K562 (cell line): Measurements from ENCODE around the gene TOX3. TPM values are rescaled to one million over a fixed set of nuclear protein-coding genes. Genes with fewer than 3 reads are reported as not detected.

Source experiments
- ATAC-seq: fragments of 200-7000 bp; cut with Tn5 transposase; 3 replicates; pipeline ENCODE4 v1.9.1; 2020; ENCODE audit warnings: moderate library complexity
- BruUV-seq: library from RNA; stranded (reverse); fragments of 400-500 nt; replicated peaks from 2 replicates; lab custom pipeline; 2021; lab: Mats Ljungman, UMichigan
- CTCF ChIA-PET: fragments of 300-600 bp; formaldehyde crosslinking; extraction: SDS; loops from one replicate; lab custom pipeline; 2021; ENCODE audit warnings: low intra/inter-chr PET ratio; lab: Yijun Ruan, JAX
- POLR2A ChIA-PET: fragments of 300-600, 350-650 bp; sonication (Branson Sonifier 250); formaldehyde crosslinking; extraction: SDS; loops from one replicate; lab custom pipeline; 2021; ENCODE audit warnings: antibody characterized with exemption, inconsistent platforms; lab: Yijun Ruan, JAX
- DNase-seq, 4 experiments: peaks; one replicate each; pipeline versions ENCODE4 v3.0.0 to v3.0.0-alpha.2; 2011 to 2018; ENCODE audit warnings: low spot score in 3 of 4, mixed read lengths in 3 of 4; ENCODE audit errors: extremely low read depth in 1 of 4
- FAIRE-seq: peaks from 2 replicates; lab custom pipeline; 2011; peaks lifted over from hg19 to GRCh38; lab: Jason Lieb, UNC
- H2AFZ ChIP-seq: 2 replicates; pipeline ENCODE4 v1.6.0; 2011; ENCODE audit warnings: low read depth, low read length, control low read depth, inconsistent platforms
- H3K27ac ChIP-seq: fragments of 200-600 bp; 3 replicates; pipeline ENCODE4 v1.8.0; 2011; ENCODE audit warnings: low read depth, mild to moderate bottlenecking, control low read depth, inconsistent platforms, low read length, moderate library complexity, mixed read lengths; ENCODE audit errors: extremely low read depth
- H3K27me3 ChIP-seq, 2 experiments: fragments of 300-600 bp in 1 of 2; 2 replicates in 1 of 2; 3 replicates in 1 of 2; pipeline versions ENCODE4 v1.6.0 to v1.8.0; 2011; ENCODE audit warnings: inconsistent platforms in 2 of 2, low read length in 2 of 2, mild to moderate bottlenecking in 1 of 2, mixed read lengths in 1 of 2, moderate library complexity in 1 of 2; ENCODE audit not compliant: control insufficient read depth in 2 of 2, insufficient read depth in 2 of 2
- H3K36me3 ChIP-seq: fragments of 300-600 bp; 3 replicates; pipeline ENCODE4 v1.8.0; 2011; ENCODE audit warnings: mild to moderate bottlenecking, low read length, inconsistent platforms; ENCODE audit not compliant: control insufficient read depth, insufficient read depth
- H3K4me1 ChIP-seq, 2 experiments: fragments of 200-600 bp in 1 of 2; replicated peaks in 1 of 2; 2 replicates in 1 of 2; 3 replicates in 1 of 2; pipeline versions ENCODE4 v1.5.1 to v1.8.0; 2011; ENCODE audit warnings: inconsistent platforms in 2 of 2, low read length in 2 of 2, mild to moderate bottlenecking in 1 of 2, mixed read lengths in 1 of 2, moderate library complexity in 1 of 2; ENCODE audit not compliant: control insufficient read depth in 2 of 2, insufficient read depth in 2 of 2
- H3K4me2 ChIP-seq: 2 replicates; pipeline ENCODE4 v1.6.1; 2011; ENCODE audit warnings: low read length, control low read depth, inconsistent platforms, mixed read lengths; ENCODE audit not compliant: insufficient read depth
- H3K4me3 ChIP-seq: fragments of 200-600 bp; sonication (generic), shearing (Covaris generic); 2 replicates; pipeline ENCODE4 v1.5.1; 2016; ENCODE audit warnings: control low read depth, inconsistent platforms
- H3K79me2 ChIP-seq: fragments of 200-600 bp; 3 replicates; pipeline ENCODE4 v1.8.0; 2011; ENCODE audit warnings: low read length, inconsistent platforms; ENCODE audit not compliant: control insufficient read depth, insufficient read depth
- H3K9ac ChIP-seq, 2 experiments: 2 replicates each; pipeline versions ENCODE4 v1.6.0 to v1.6.1; 2011; ENCODE audit warnings: low read depth in 2 of 2, low read length in 2 of 2, control low read depth in 1 of 2, inconsistent platforms in 1 of 2, mild to moderate bottlenecking in 1 of 2, mixed read lengths in 1 of 2; ENCODE audit not compliant: insufficient read depth in 1 of 2
- H3K9me1 ChIP-seq: one replicate; pipeline ENCODE4 v1.6.0; 2011; ENCODE audit warnings: inconsistent platforms, mild to moderate bottlenecking, low read length, moderate library complexity; ENCODE audit not compliant: control insufficient read depth, insufficient read depth
- H3K9me3 ChIP-seq: replicated peaks from 2 replicates; pipeline ENCODE4 v1.5.1; 2011; ENCODE audit warnings: low read depth, low read length, inconsistent platforms; ENCODE audit not compliant: control insufficient read depth, insufficient read depth
- H4K20me1 ChIP-seq: replicated peaks from 2 replicates; pipeline ENCODE4 v1.6.1; 2011; ENCODE audit warnings: low read length, inconsistent platforms, mixed read lengths; ENCODE audit not compliant: control insufficient read depth, insufficient read depth
- BMI1 ChIP-seq: fragments of 150-350 bp; IDR thresholded peaks from 2 replicates; pipeline ENCODE4 v1.6.1; 2014; ENCODE audit warnings: low read length
- JUND ChIP-seq, 2 experiments: IDR thresholded peaks; 2 replicates in 1 of 2; 3 replicates in 1 of 2; pipeline ENCODE4 v1.6.1; 2011; ENCODE audit warnings: borderline replicate concordance in 2 of 2, low read depth in 2 of 2, low read length in 2 of 2, improper control_type of control experiment in 1 of 2, missing biosample characterization in 1 of 2, missing genetic modification characterization in 1 of 2, missing genetic modification reagents in 1 of 2
- MCM3 ChIP-seq: fragments of 450-650 bp; IDR thresholded peaks from 2 replicates; pipeline ENCODE4 v1.6.1; 2016
- MITF ChIP-seq: IDR thresholded peaks from 2 replicates; pipeline ENCODE4 v1.6.1; 2014; ENCODE audit warnings: antibody characterized with exemption
- NFATC3 ChIP-seq: fragments of 450-650 bp; IDR thresholded peaks from 2 replicates; pipeline ENCODE4 v1.6.1; 2017; ENCODE audit warnings: mild to moderate bottlenecking
- SMAD3 ChIP-seq: fragments of 450-650 bp; formaldehyde crosslinking; conservative IDR thresholded peaks from 2 replicates; pipeline ENCODE4 v1.4.0; 2020; ENCODE audit warnings: mild to moderate bottlenecking
- ZEB2 ChIP-seq: fragments of 450-650 bp; IDR thresholded peaks from 2 replicates; pipeline ENCODE4 v1.6.1; 2016
- ZFP91 ChIP-seq: sonication (generic); formaldehyde crosslinking; IDR thresholded peaks from 2 replicates; pipeline ENCODE4 v1.8.0; 2022; ENCODE audit warnings: mild to moderate bottlenecking, missing genetic modification reagents
- ZNF561 ChIP-seq: fragments of 450-650 bp; formaldehyde crosslinking; conservative IDR thresholded peaks from 2 replicates; pipeline ENCODE4 v1.4.0; 2020; ENCODE audit warnings: mild to moderate bottlenecking, moderate library complexity
- ZNF584 ChIP-seq: fragments of 200-800 bp; sonication (Bioruptor generic); IDR thresholded peaks from 2 replicates; pipeline ENCODE4 v1.6.1; 2016; ENCODE audit warnings: low read depth, mild to moderate bottlenecking, missing genetic modification characterization, missing compliant biosample characterization
- ZNF586 ChIP-seq: fragments of 450-650 bp; formaldehyde crosslinking; conservative IDR thresholded peaks from 2 replicates; pipeline ENCODE4 v1.4.0; 2020; ENCODE audit warnings: mild to moderate bottlenecking, moderate library complexity
- ZNF589 ChIP-seq: fragments of 200-800 bp; sonication (Bioruptor generic); IDR thresholded peaks from 2 replicates; pipeline ENCODE4 v1.6.1; 2016; ENCODE audit warnings: low read depth, missing genetic modification characterization, missing compliant biosample characterization
- WGBS: fragments of 100-300 bp; shearing (Covaris generic); methylation state at CpG from one replicate; pipeline ENCODE4 v1.1.6; 2016; ENCODE audit warnings: low coverage, mixed read lengths; ENCODE audit not compliant: insufficient coverage; ENCODE audit errors: missing lambda C conversion rate; 5-methylcytosine and 5-hydroxymethylcytosine counted together
- in situ Hi-C: fragments of 300-500 bp; cut with MboI; formaldehyde crosslinking; loops from 4 replicates; pipeline ENCODE4 v1.15.0; 2018; ENCODE audit warnings: inconsistent platforms, mixed read lengths
- intact Hi-C: fragments of 100-400 bp; cut with micrococcal nuclease; formaldehyde crosslinking; loops from 2 replicates; pipeline ENCODE4 v1.14.2; 2022
- polyA plus RNA-seq, 8 experiments: library from polyadenylated mRNA; depleted of rRNA in 4 of 8; stranded (reverse) in 5 of 8; unstranded in 3 of 8; fragments of >200 nt; fragmentation: Nextera tagmentation in 2 of 8; fragmentation: Illumina TruSeq in 1 of 8; extraction: Ambion mirVana in 2 of 8; extraction: Trizol in 1 of 8; gene quantifications; 2 replicates each; pipeline versions ENCODE4 v1.2.1 to v1.2.3, GENCODE V29; 2011 to 2014; ENCODE audit warnings: inconsistent platforms in 1 of 8, missing spikeins in 1 of 8
- total RNA-seq, 7 experiments: library from RNA; depleted of rRNA in 6 of 7; stranded (reverse); fragments of >200 nt in 6 of 7; fragmentation: Illumina TruSeq in 2 of 7; extraction: Trizol in 2 of 7; gene quantifications; 2 replicates each; pipeline versions ENCODE4 v1.2.1 to v1.2.3, GENCODE V29; 2011 to 2021; ENCODE audit warnings: low replicate concordance in 1 of 7

Gene TOX3
- total and polyA plus RNA-seq, 9 of the 15 experiments (the other 6 are each of a cell fraction or from before 2014, with no cell fraction given) = not detected

- H3K36me3 ChIP-seq = no peaks in the 10 kb centered on the region
- 0% methylated on average over 6 of the region's 6 CpGs for WGBS
- intact Hi-C loops = no loop called here
- H3K4me1 ChIP-seq = no peaks in the 10 kb centered on the region
- no peaks in the 10 kb centered on the region for H3K79me2 ChIP-seq
- no peak for TF ChIP-seq ZNF586 (CRISPR knock-in tag)
- TF ChIP-seq MITF = no peak
- no peak for TF ChIP-seq SMAD3 (CRISPR knock-in tag)
- TF ChIP-seq ZFP91 (CRISPR knock-in tag) = no peak
- no peak for TF ChIP-seq BMI1
- no peak for TF ChIP-seq ZNF561 (CRISPR knock-in tag)
- TF ChIP-seq NFATC3 = no peak
- no peak for TF ChIP-seq JUND (IDR thresholded peaks at IDR 0.05; ENCODE audit: borderline replicate concordance, low read depth, low read length)
- TF ChIP-seq JUND (tag; IDR thresholded peaks at IDR 0.05; ENCODE audit: borderline replicate concordance, low read depth, low read length) = no peak
- TF ChIP-seq ZEB2 = no peak
- TF ChIP-seq ZNF589 = no peak
- no peak for TF ChIP-seq MCM3
- TF ChIP-seq ZNF584 = no peak
- no peak overlapping the region for H3K27ac ChIP-seq
- H3K4me2 ChIP-seq = no peak overlapping the region
- no peaks in the 10 kb centered on the region for H3K27me3 ChIP-seq
- DNase-seq = no peak
- ChIA-PET POLR2A (no interaction called here), CTCF (no interaction called here)
- no peak overlapping the region for H2AFZ ChIP-seq
- H3K9me1 ChIP-seq = no peaks in the 10 kb centered on the region
- ATAC-seq = no peak
- no peak overlapping the region for H3K4me3 ChIP-seq
- no TSS peak for BruUV-seq
- H3K9me3 ChIP-seq = no peaks in the 10 kb centered on the region
- no peak overlapping the region for H3K9ac ChIP-seq
- no peak for FAIRE-seq
- no peaks in the 10 kb centered on the region for H4K20me1 ChIP-seq
- in situ Hi-C loops = no loop called here
Observed at GRCh38 chr16:52557236-52557635, 10.3 kb upstream of the TOX3 start.
